H1 (cell line): ENCODE results near the gene USH1G.

ENCODE experiments used
- CHD2 ChIP-seq: IDR thresholded peaks from 2 replicates; pipeline ENCODE4 v1.6.1; 2012; ENCODE audit warnings: low read length, improper control_type of control experiment
- EGR1 ChIP-seq: IDR thresholded peaks from 2 replicates; pipeline ENCODE4 v1.6.1; 2011; ENCODE audit warnings: low read depth, low read length, borderline replicate concordance
- EP300 ChIP-seq, 2 experiments: IDR thresholded peaks; 1 replicate in 1 of 2; 2 replicates in 1 of 2; pipeline ENCODE4 v1.6.1; 2011 to 2012; ENCODE audit warnings: low read depth in 2 of 2, low read length in 2 of 2, mild to moderate bottlenecking in 2 of 2, borderline replicate concordance in 1 of 2, inconsistent platforms in 1 of 2, moderate library complexity in 1 of 2
- EZH2 ChIP-seq: fragments of 200-600 bp; sonication (generic); IDR thresholded peaks from 2 replicates; pipeline ENCODE4 v1.7.1; 2012; ENCODE audit warnings: low read depth, mild to moderate bottlenecking, moderate library complexity, low read length, inconsistent platforms; ENCODE audit not compliant: severe bottlenecking
- PHF8 ChIP-seq: fragments of 200-600 bp; sonication (generic); conservative IDR thresholded peaks from 2 replicates; pipeline ENCODE4 v1.7.1; 2012; ENCODE audit warnings: low read depth, mild to moderate bottlenecking, inconsistent platforms, low read length, moderate library complexity
- POLR2AphosphoS5 ChIP-seq: IDR thresholded peaks from 2 replicates; pipeline ENCODE4 v1.6.1; 2011; ENCODE audit warnings: low read depth, low read length
- TF ChIP-seq, protein P1 (sequence below), 3 experiments: IDR thresholded peaks; 1 replicate in 2 of 3; 2 replicates in 1 of 3; pipeline versions ENCODE4 v1.5.1 to v1.6.1; 2011; ENCODE audit warnings: low read length in 3 of 3, mild to moderate bottlenecking in 3 of 3, inconsistent platforms in 2 of 3, low read depth in 1 of 3, moderate library complexity in 1 of 3; ENCODE audit not compliant: insufficient read depth in 1 of 3; ENCODE audit errors: control extremely low read depth in 1 of 3
- TF ChIP-seq, protein P2 (sequence below): IDR thresholded peaks from 2 replicates; pipeline ENCODE4 v1.6.1; 2011; ENCODE audit warnings: low read depth, mild to moderate bottlenecking, low read length; ENCODE audit not compliant: insufficient read depth
- TF ChIP-seq, protein P3 (sequence below): IDR thresholded peaks from 2 replicates; pipeline ENCODE4 v1.6.1; 2012; ENCODE audit warnings: inconsistent platforms

DNA sequence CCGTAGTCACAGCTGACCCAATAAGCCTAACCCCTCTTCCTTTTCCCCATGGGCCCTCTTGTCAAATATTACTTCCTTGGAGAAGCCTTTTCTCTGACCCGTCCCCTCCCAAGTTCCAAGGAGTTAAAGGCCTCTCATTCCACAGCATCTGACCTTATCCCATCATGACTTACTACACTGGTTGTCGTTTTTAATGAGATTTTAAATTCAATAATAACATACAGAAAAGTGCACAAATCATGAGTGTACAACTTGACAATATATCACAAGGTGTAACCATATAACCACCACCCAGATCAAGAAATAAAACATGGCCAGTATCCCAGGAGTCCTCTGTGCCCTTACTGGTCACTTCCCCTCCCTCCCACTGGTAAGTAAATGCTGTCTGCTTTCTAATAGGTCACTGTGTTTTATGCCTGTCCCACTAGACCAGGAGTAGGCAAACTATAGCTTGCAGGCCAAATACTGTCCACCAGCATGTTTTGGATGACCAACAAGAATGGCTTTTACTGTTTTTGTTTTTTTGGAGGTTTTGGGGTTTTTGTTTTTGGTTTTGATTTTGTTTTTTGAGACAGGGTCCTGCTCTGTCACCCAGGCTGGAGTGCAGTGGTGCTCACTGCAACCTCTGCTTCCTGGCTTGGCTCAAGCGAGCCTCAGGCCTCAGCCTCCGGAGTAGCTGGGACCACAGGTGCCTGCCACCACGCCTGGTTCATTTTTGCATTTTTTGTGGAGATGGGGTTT is 49.0 kb downstream of the USH1G start:
- no peak for TF ChIP-seq EP300 (IDR thresholded peaks at IDR 0.05; ENCODE audit: borderline replicate concordance in 1 of 2, low read depth in 2 of 2, low read length in 2 of 2)
- no peak for TF ChIP-seq EZH2
- TF ChIP-seq EGR1, result no peak
- TF ChIP-seq POLR2AphosphoS5, result no peak
- no peak for TF ChIP-seq PHF8
- TF ChIP-seq, protein P1, sequence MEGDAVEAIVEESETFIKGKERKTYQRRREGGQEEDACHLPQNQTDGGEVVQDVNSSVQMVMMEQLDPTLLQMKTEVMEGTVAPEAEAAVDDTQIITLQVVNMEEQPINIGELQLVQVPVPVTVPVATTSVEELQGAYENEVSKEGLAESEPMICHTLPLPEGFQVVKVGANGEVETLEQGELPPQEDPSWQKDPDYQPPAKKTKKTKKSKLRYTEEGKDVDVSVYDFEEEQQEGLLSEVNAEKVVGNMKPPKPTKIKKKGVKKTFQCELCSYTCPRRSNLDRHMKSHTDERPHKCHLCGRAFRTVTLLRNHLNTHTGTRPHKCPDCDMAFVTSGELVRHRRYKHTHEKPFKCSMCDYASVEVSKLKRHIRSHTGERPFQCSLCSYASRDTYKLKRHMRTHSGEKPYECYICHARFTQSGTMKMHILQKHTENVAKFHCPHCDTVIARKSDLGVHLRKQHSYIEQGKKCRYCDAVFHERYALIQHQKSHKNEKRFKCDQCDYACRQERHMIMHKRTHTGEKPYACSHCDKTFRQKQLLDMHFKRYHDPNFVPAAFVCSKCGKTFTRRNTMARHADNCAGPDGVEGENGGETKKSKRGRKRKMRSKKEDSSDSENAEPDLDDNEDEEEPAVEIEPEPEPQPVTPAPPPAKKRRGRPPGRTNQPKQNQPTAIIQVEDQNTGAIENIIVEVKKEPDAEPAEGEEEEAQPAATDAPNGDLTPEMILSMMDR (IDR thresholded peaks at IDR 0.05; ENCODE audit: control extremely low read depth in 1 of 3, insufficient read depth in 1 of 3, low read depth in 1 of 3, low read length in 3 of 3), result no peak
- TF ChIP-seq, protein P2, sequence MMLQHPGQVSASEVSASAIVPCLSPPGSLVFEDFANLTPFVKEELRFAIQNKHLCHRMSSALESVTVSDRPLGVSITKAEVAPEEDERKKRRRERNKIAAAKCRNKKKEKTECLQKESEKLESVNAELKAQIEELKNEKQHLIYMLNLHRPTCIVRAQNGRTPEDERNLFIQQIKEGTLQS, result no peak
- TF ChIP-seq CHD2, result no peak
- TF ChIP-seq, protein P3, sequence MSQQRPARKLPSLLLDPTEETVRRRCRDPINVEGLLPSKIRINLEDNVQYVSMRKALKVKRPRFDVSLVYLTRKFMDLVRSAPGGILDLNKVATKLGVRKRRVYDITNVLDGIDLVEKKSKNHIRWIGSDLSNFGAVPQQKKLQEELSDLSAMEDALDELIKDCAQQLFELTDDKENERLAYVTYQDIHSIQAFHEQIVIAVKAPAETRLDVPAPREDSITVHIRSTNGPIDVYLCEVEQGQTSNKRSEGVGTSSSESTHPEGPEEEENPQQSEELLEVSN, result no peak
